Brain microvascular endothelial cell (primary cell): ENCODE data around the gene NCAM1.

Experiments used
- DNase-seq: peaks from one replicate; pipeline ENCODE4 v3.0.0-alpha.2; 2020
- H3K27ac ChIP-seq: fragments of 250-450 bp; sonication (Bioruptor Pico); 2 replicates; pipeline ENCODE4 v1.5.1; 2020; ENCODE audit warnings: mild to moderate bottlenecking, moderate library complexity
- H3K27me3 ChIP-seq: fragments of 250-450 bp; sonication (Bioruptor Pico); replicated peaks from 2 replicates; pipeline ENCODE4 v1.5.1; 2020; ENCODE audit warnings: mild to moderate bottlenecking
- H3K36me3 ChIP-seq: fragments of 250-450 bp; sonication (Bioruptor Pico); replicated peaks from 2 replicates; pipeline ENCODE4 v1.5.1; 2020; ENCODE audit warnings: mild to moderate bottlenecking
- H3K4me3 ChIP-seq: 2 replicates; pipeline ENCODE4 v1.5.1; 2011; ENCODE audit warnings: low read depth, mild to moderate bottlenecking, control low read depth, low read length, moderate library complexity
- in situ Hi-C: cut with HindIII; loops from 2 replicates; pipeline ENCODE4 v1.10.0; 2017; ENCODE audit warnings: low sequenced_read_pairs, low pct_ligation_motif_present
- TF ChIP-seq, protein P1 (sequence below): IDR thresholded peaks from 2 replicates; pipeline ENCODE4 v1.5.1; 2011; ENCODE audit warnings: low read depth, mild to moderate bottlenecking, moderate library complexity, low read length, control low read depth, inconsistent platforms; ENCODE audit errors: missing control alignments

The NCAM1 gene

GRCh38 chr11:113262594-113262993 is 301.4 kb downstream of the NCAM1 start:
- in situ Hi-C loops: no loop called here
- Histone ChIP-seq H3K36me3 (no peaks in the 10 kb centered on the region), H3K27ac (no peak overlapping the region), H3K27me3 (no peaks in the 10 kb centered on the region), H3K4me3 (no peak overlapping the region)
- DNase-seq: no peak
- TF ChIP-seq, protein P1, sequence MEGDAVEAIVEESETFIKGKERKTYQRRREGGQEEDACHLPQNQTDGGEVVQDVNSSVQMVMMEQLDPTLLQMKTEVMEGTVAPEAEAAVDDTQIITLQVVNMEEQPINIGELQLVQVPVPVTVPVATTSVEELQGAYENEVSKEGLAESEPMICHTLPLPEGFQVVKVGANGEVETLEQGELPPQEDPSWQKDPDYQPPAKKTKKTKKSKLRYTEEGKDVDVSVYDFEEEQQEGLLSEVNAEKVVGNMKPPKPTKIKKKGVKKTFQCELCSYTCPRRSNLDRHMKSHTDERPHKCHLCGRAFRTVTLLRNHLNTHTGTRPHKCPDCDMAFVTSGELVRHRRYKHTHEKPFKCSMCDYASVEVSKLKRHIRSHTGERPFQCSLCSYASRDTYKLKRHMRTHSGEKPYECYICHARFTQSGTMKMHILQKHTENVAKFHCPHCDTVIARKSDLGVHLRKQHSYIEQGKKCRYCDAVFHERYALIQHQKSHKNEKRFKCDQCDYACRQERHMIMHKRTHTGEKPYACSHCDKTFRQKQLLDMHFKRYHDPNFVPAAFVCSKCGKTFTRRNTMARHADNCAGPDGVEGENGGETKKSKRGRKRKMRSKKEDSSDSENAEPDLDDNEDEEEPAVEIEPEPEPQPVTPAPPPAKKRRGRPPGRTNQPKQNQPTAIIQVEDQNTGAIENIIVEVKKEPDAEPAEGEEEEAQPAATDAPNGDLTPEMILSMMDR: no peak

DNA sequence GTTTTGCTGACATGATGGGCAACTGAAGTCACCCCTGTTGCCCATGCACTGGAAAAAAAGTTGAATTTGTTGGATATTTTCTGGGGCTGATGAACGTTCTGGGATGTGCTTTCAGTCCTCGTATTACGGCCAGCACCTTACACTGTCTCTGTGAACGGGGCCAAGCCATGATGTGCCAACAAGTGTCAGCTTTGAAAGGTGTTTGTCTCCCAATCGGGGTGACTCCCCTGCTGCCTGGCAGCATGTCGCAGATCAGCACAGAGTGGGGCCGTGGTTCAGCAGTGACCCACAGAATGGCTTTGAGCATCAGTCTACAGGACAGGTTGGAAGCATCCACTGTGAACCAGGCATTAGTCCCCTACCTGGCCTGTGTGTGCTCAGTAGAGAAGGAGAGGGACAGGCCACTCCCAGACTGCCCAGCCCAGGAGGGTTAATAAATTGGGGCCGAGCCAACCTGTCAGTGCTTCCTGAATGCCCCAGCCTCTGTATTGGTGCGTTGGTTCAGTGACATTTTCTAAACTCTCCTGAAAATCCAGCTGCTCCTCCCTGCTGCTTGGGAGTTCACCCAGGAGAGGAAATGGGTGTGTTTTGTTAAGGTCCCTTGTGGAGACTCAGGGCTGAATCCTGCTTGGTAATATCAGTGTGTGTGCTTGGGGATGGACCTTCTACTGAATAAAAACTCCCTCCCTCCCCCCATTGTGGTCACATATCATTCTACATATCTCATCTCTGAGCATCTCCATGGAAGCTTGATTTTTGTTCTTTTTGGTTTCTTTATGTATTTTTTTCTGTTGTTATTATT is 302.4 kb downstream of the NCAM1 start:
- in situ Hi-C loops: no loop called here
- DNase-seq: no peak
- H3K27me3 ChIP-seq: no peaks in the 10 kb centered on the region
- H3K36me3 ChIP-seq: no peaks in the 10 kb centered on the region
- H3K4me3 ChIP-seq: no peak overlapping the region
- TF ChIP-seq, protein P1: no peak
- no peak overlapping the region for H3K27ac ChIP-seq

DNA sequence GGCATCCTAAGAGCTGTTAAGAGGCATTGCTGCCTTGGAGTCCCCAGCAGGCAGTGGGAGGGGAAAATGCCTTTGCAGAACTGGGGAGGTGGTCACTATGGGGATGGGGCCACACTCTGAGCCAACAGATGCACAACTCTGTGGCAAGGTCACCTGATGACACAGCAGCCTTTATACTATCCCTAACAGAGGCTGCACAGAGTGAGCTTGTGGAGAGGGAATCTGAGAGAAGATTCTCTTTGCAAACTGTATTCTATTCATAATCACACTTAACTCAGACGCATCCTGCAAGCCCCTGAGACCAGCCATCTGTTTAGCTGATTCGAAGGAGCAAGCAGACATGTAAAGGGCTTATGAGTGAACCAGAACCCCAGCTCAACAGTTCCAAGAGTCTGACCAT is 304.1 kb downstream of the NCAM1 start:
- no peak for DNase-seq
- TF ChIP-seq, protein P1: no peak
- no peaks in the 10 kb centered on the region for H3K36me3 ChIP-seq
- in situ Hi-C loops: no loop called here
- H3K27ac ChIP-seq: no peak overlapping the region
- H3K4me3 ChIP-seq: no peak overlapping the region
- H3K27me3 ChIP-seq: no peaks in the 10 kb centered on the region

GRCh38 chr11:113267493-113267892 is 306.3 kb downstream of the NCAM1 start:
- TF ChIP-seq, protein P1: no peak
- no peaks in the 10 kb centered on the region for H3K36me3 ChIP-seq
- in situ Hi-C loops: no loop called here

DNA sequence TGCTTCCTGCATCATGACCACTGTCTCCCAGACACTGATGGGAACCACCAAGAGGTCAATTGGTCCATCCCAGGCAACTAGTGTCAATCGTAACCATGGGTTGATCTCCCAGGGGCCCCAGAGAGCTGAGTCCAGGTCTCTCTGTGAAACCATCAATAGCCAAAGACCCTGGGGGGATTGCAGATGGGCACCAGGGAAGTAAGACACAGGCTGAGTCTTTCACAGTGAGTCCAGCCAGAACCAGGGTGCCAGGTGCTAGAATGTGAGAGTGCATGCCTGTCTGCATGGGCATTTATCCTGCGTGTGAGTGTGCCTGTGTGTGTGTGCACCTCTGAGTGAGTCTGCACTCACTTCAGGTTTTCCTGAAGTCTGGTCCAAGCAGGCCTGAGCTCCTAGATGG is 307.9 kb downstream of the NCAM1 start:
- Histone ChIP-seq H3K36me3 (no peaks in the 10 kb centered on the region), H3K27ac (no peak overlapping the region), H3K4me3 (no peak overlapping the region), H3K27me3 (no peaks in the 10 kb centered on the region)
- TF ChIP-seq, protein P1: no peak
- no peak for DNase-seq
- in situ Hi-C loops: no loop called here

More at GRCh38 chr11:113267493-113267892, 306.3 kb downstream of the NCAM1 start:
- DNase-seq: no peak
- H3K27me3 ChIP-seq: no peaks in the 10 kb centered on the region
- no peak overlapping the region for H3K27ac ChIP-seq
- H3K4me3 ChIP-seq: no peak overlapping the region

GRCh38 chr11:113269636-113270035 is 308.4 kb downstream of the NCAM1 start:
- no peaks in the 10 kb centered on the region for H3K36me3 ChIP-seq
- H3K27me3 ChIP-seq: no peaks in the 10 kb centered on the region
- TF ChIP-seq, protein P1: no peak
- DNase-seq: no peak
- in situ Hi-C loops: no loop called here
- no peak overlapping the region for H3K4me3 ChIP-seq
- no peak overlapping the region for H3K27ac ChIP-seq
